NCI-H2107 treated with DMSO at 0.1 percent for 48 hours (cell line): ENCODE measurements around the gene CTNNB1.
"Not testable (repeated sequence)": the region's sequence is repeated elsewhere in the genome, so short reads cannot be mapped to it uniquely, and the experiment has no call there.

Experiments used
- DNase-seq: peaks from one replicate; lab custom pipeline; 2025; ENCODE audit not compliant: unreplicated experiment; lab: John Stamatoyannopoulos, UW

Gene CTNNB1

GRCh38 chr3:41248525-41248924, 49.2 kb downstream of the CTNNB1 start:
- DNase-seq = no peak

DNA sequence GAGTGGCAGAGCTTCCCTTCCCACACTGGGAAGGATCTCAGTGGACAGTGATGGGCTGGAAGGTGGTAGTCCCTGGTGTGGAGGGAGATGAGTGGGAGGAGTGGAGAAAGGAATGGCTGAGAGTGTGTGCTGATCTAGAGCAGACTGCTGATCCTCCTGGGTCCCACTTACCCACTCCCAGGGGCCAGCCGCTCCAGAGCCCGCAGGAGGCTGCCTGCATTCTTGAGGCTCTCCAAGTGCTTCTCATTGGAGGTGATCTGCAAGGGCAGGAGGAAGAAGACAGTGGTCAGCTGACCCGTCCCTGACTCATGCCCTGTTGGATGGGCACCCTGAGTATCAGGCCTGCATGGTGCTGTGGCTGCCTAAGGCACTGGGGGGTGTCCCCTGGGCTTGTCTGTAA, 50.0 kb downstream of the CTNNB1 start:
- DNase-seq = no peak

- no peak for DNase-seq
These were observed 51.5 kb downstream of the CTNNB1 start for GRCh38 chr3:41250825-41251224.

DNA sequence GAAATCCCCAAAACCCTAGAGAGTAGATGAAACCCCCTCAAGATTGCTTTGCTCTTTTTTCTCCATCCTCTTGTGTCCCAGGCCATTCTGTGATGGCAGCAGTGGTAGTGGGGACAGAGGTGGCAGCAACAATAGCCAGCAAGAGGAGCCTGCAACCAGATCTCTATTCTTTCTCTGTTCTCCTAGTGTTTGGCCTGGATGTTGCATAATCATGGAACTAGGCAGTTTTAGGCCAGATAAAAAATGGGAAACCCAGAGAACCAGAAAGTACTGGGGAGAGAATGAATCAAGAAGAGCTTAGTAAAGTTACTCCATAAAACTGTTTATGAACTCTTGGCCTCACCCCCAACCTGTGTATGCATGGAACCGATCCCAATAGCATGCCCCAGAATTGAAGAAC, 52.3 kb downstream of the CTNNB1 start:
- DNase-seq = no peak

DNA sequence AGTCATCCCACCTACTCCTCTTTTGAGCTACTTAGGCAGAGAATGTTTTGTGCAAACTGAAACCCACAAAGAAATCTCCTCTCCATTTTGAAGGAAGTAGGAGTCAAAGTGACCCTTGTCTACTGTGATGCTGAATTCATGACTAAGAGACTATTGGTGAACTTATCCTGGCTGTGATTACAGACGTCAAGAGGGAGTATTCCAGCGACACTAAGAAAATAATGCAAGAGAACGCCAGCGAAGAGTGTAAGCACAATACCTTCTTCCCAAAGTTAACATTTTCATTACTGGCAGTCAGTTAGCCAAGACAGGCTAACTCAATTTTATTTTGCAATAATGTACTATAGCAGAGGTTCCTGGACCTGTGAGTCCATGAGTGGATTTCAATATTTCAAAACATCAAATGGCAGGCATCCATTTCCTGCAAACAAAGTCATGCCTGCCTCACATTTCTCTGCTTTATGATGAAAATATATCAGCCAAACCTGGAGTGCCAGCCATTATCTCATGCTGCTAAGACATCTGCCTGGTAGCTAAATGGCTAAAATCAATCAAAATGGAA, 59.0 kb downstream of the CTNNB1 start:
- no peak for DNase-seq

DNA sequence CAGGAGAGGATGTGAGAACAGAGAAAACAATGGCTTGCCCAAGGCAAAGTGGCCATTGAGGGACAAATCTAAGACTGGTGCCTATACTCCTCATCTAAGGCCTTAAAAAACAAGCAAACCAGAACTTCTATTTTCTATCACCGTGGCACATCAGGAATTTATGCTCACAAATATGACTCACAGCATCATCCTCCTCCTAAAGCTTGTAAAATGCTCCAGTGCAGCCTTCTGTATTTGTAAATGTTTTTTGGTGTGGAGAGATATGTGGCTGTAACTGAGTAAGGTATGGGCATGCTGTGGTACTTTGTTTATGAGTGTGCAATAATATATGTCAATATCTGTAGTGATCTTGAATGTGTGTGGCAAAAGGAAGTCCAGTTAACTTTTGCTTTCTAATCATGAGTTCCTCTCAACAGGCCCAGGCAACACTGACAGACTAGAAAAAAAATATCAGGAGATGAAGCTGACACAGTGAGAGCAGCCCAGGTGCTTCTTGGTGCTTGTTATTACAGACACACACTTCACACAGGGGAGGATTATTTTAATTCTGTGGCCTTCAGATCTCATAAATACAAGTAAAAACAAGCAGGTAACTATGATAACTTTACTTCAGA, 60.3 kb downstream of the CTNNB1 start:
- no peak for DNase-seq

GRCh38 chr3:41260063-41260450, 60.8 kb downstream of the CTNNB1 start:
- peak; percentile 9 for DNase-seq

- no peak for DNase-seq
These were observed 65.8 kb downstream of the CTNNB1 start for GRCh38 chr3:41265011-41265545.

DNA sequence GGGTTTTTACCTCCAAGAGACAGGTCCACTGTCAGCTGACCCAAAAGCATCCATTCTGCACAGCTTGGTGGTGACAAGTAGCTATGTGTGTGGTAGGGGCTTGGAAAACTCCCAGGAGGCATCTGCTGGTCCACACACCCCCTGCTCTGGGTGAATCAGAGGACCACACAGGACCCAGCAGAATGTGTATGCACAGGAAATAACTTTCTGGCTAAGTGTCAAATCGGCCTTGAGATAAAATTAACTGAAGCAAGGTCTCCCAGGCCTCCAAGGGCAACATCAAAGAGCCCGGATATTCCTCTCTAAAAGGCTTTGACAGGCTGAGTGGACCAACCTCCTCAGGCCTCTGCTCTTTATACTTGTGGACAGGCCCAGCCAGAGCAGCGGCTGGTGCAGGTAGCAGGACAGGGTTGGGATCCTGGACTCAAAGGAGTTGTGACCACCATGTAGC, 66.5 kb downstream of the CTNNB1 start:
- DNase-seq = no peak

- DNase-seq = no peak
These were observed 68.8 kb downstream of the CTNNB1 start for GRCh38 chr3:41267975-41268640.

- no peak for DNase-seq
These were observed 73.4 kb downstream of the CTNNB1 start for GRCh38 chr3:41272667-41273066.

GRCh38 chr3:41274944-41275668, 75.8 kb downstream of the CTNNB1 start:
- no peak for DNase-seq

- no peak for DNase-seq
These were observed 76.9 kb downstream of the CTNNB1 start for GRCh38 chr3:41276191-41276590.

- DNase-seq = no peak
These were observed 78.6 kb downstream of the CTNNB1 start for GRCh38 chr3:41277790-41278465.

GRCh38 chr3:41284934-41285333, 85.6 kb downstream of the CTNNB1 start:
- DNase-seq = not testable (repeated sequence)

- DNase-seq = no peak
These were observed 87.0 kb downstream of the CTNNB1 start for GRCh38 chr3:41286305-41286704.

DNA sequence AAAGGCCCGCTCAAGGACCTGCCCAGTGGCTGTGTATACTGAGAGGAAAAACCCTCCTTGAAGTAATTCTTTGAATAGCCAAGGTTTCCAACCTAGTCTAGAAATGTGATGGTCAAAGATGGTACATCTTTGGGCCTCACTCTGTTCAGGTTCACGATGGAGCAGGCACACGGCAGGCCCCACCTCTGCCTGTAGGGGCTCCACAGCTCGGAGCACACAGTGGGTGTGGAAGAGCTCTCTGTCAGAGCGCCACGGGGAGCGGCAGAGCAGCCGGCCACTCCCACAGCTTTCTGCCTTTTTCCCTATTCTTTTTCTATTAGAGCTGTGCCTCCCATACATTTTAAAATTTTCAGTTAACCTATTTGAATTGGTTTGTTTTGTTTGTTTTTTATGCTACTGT, 89.5 kb downstream of the CTNNB1 start:
- DNase-seq = no peak
